Measurements from ENCODE around the gene SUSD3.
"Not testable (repeated sequence)": the region's sequence is repeated elsewhere in the genome, so short reads cannot be mapped to it uniquely, and the experiment has no call there.

Gene SUSD3

DNA sequence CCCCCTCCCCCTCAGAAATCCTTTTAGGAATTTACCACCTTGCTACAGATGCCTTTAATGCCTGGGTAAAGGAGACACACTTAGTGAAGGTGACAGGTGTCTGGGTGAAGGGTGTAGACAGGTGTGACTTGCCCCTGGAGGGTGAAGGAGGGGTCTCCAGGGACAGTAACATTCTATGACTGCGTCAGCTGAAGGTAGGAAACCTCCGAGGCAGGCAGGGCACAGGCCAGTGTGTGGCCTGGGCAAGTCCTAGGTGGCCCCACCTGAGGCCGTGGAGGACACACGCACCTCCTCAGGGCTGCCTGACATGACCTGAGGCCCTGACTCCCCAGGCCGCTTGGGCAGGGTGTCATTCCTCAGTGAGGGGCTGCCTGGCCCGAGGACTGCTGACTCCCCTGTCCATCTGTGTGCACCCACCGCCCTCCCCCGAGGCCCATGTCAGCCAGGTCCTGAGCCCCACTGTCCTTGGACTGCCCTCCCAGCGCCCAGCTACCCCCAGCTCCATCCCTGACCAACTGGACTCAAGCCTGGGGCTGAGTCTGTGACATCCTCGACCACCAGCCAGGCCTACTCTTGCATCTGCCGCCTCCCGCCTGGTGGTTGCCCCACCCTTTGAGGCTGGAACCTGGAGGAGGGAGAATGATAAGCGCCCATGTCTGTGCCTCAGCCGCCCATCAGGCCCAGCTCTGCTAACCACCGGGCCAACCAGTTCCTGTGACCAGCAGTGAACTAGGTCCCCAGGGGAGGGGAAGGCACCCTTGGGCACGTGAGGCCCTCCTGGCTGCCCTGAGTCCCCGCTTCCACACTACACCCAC lies 55.9 kb downstream of the SUSD3 start:
- TF ChIP-seq CTCF (IDR thresholded peaks at IDR 0.05; ENCODE audit: borderline replicate concordance, insufficient read depth, low read depth, low read length) = no peak
- H3K4me3 ChIP-seq (ENCODE audit: low read depth, low read length) = no peak overlapping the region

DNA sequence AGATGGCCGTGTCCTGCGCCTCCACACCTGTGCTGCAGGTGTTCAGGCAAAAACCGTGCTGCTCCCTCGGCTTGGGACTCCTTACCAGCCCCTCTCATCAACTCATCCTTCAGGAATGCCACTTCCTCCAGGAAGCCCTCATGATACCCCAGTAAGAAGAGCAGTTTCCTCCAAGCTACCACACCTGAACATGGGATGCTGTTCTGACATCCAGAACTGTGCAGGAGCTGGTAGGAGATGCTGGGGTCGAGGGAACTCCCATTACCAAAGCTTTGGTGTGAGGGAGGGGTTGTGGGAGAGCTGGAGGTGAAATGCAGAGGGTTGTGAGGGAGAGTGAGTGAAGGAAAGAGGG lies 56.5 kb downstream of the SUSD3 start:
- TF ChIP-seq CTCF (IDR thresholded peaks at IDR 0.05; ENCODE audit: borderline replicate concordance, insufficient read depth, low read depth, low read length) = no peak
- no peak overlapping the region for H3K4me3 ChIP-seq (ENCODE audit: low read depth, low read length)

- TF ChIP-seq CTCF (IDR thresholded peaks at IDR 0.05; ENCODE audit: borderline replicate concordance, insufficient read depth, low read depth, low read length) = no peak
- no peak overlapping the region for H3K4me3 ChIP-seq (ENCODE audit: low read depth, low read length)
These were observed 57.1 kb downstream of the SUSD3 start for GRCh38 chr9:93115486-93116071.

DNA sequence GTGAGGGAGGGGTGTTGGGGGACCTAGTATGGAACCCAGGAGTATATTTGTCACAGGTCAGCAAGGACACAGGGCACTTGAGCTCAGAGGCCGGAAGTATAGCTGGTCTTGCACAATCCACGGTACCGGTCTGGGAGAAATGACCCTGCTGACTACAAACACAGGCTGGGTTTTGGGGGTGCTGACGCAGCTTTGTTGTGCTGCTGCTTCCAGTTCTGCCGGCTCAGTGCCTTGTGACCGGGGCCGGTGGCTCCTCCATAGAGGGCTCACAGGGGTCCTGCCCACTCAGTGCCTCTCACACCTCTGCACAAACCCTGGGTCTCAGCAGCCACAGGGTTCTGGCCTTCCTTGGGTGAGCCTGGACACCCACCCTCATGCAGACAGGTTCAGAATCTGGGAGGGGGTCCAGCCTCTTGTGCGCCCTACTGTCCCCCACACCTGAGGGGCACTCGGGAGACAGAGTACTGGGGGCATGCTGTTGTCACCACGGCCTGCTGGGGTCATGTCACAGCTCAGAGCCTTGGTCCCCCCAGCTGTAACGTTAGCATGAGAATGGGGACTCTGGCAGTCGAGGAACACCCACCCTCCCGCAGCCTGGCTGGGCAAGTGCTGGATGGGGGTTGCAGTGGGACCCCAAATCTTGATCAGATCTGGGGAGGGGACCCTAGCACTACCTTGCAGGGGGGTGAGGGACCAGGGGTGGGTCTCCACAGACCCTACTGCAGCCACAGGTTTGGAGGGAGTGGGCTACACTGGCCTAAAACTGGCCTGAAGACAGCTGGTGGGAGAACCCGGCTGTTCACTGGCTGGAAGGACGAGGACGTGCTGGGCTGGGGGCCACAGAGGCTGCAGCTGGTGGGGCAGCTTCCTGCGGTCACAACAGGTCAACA lies 57.8 kb downstream of the SUSD3 start:
- no peak for TF ChIP-seq CTCF (IDR thresholded peaks at IDR 0.05; ENCODE audit: borderline replicate concordance, insufficient read depth, low read depth, low read length)
- H3K4me3 ChIP-seq (ENCODE audit: low read depth, low read length) = no peak overlapping the region

GRCh38 chr9:93117521-93117920 lies 59.0 kb downstream of the SUSD3 start:
- not testable (repeated sequence) for H3K4me3 ChIP-seq (ENCODE audit: low read depth, low read length)

DNA sequence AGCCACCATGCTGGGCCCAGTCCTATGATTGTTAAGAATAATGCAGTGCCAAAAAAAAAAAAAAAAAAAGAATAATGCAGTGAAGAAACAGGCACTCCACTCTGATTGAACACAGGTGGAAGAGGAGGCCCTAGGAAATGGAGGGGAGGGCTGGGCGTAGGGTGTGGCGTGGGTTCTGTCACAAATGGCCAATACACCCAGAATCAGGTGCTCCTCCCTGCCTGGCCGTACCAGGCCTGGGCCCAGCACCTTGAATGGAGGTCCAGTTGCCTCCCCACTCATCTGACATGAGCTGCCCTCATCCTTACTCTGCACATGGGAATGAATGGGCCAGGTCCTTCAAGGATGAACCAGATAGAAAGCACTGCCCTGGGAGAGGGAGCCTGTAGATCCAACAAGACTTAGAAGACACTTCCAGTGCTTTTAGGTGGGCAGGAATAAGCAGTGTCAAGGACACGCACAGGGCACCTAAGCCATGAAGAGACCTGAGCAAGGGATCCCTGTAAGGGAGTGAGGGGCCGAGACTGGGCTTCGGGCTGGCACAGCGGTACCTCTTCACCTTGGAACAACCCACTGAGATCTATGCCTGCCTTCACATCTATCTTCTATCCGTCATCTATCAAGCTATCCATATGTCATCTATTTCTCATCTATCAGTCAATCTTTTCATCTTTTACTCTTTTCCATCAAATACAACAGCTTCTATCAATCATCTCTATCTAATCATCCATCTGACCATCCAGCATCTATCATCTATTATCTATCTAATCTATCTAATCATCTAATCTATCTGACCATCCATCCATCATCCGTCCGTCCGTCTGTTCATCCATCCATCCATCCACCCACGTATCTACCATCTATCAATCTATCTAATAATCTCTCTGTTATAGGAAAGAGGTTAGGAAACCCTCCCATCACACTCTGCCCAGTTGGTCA lies 59.7 kb downstream of the SUSD3 start:
- no peak for TF ChIP-seq CTCF (IDR thresholded peaks at IDR 0.05; ENCODE audit: borderline replicate concordance, insufficient read depth, low read depth, low read length)
- no peak overlapping the region for H3K4me3 ChIP-seq (ENCODE audit: low read depth, low read length)

All from GM12875 (cell line).